Measurements from ENCODE around the gene TATDN3.
"Not testable (repeated sequence)": the region's sequence is repeated elsewhere in the genome, so short reads cannot be mapped to it uniquely, and the experiment has no call there.

Gene TATDN3

DNA sequence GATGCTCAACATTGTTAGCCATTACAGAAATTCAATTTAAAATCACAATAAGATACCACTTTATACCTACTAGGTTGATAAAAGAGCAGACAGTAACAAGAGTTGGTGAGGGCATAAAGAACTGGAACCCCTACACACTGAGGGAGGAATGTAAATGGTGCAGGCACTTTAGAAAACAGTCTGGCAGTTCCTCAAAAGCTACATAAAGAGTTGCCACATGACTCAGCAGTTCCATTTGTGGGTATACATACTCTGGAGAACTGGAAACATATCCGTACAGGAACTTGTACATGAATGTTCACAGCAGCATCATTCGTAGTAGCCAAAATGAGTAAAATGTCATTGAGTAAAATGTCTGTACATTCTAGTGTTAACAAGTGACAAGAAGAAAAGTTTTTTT lies 17.1 kb upstream of the TATDN3 start:
- no peak for DNase-seq (ENCODE audit: extremely low read depth in 1 of 2, low read depth in 1 of 2)

DNA sequence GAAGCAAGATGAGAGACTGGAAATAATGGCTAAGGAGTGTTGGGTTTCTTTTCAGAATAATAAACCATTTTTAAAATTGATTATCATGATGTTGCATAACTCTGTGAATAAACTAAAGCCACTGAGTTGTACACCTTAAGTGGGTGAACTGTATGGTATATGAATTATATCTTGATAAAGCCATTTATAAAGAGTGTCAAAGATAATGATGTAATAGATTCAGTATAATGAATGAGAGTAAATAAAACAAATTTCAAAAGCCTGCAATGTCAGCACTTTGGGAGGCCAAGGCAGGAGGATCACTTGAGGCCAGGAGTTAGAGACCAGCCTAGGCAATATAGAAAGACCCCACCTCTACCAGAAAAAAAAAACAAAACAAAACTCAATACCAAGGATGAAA lies 16.5 kb upstream of the TATDN3 start:
- no peak for DNase-seq (ENCODE audit: extremely low read depth in 1 of 2, low read depth in 1 of 2)

DNA sequence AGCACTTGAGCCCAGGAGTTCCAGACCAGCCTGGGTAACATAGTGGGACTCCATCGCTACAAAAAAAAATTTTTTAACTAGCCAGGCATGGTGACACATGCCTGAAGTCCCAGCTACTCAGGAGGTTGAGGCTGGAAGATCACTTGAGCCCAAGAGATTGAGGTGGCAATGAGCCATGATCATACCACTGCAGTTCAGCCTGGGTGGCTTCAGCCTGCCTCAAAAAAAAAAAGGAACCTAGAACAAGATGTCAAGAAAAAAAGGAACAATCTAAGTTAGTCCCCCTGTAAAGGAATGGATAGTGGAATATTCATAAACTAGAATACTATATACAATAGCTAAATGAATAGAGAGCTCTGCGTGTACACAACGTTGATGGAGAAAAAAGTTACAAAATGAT lies 14.5 kb upstream of the TATDN3 start:
- DNase-seq (ENCODE audit: extremely low read depth in 1 of 2, low read depth in 1 of 2): no peak

DNA sequence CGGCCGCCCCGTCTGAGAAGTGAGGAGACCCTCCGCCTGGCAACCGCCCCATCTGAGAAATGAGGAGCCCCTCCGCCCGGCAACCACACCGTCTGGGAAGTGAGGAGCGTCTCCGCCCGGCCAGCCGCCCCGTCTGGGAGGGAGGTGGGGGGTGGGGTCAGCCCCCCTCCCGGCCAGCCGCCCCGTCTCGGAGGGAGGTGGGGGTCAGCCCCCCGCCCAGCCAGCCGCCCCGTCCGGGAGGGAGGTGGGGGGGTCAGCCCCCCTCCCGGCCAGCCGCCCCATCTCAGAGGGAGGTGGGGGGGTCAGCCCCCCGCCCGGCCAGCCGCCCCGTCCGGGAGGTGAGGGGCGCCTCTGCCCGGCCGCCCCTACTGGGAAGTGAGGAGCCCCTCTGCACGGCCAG lies 12.6 kb upstream of the TATDN3 start:
- not testable (repeated sequence) for DNase-seq (ENCODE audit: extremely low read depth in 1 of 2, low read depth in 1 of 2)

- DNase-seq (ENCODE audit: extremely low read depth in 1 of 2, low read depth in 1 of 2): no peak
Observed at GRCh38 chr1:212780759-212781158, 10.9 kb upstream of the TATDN3 start.

- DNase-seq (ENCODE audit: extremely low read depth in 1 of 2, low read depth in 1 of 2): no peak
Observed at GRCh38 chr1:212781225-212781624, 10.5 kb upstream of the TATDN3 start.

DNA sequence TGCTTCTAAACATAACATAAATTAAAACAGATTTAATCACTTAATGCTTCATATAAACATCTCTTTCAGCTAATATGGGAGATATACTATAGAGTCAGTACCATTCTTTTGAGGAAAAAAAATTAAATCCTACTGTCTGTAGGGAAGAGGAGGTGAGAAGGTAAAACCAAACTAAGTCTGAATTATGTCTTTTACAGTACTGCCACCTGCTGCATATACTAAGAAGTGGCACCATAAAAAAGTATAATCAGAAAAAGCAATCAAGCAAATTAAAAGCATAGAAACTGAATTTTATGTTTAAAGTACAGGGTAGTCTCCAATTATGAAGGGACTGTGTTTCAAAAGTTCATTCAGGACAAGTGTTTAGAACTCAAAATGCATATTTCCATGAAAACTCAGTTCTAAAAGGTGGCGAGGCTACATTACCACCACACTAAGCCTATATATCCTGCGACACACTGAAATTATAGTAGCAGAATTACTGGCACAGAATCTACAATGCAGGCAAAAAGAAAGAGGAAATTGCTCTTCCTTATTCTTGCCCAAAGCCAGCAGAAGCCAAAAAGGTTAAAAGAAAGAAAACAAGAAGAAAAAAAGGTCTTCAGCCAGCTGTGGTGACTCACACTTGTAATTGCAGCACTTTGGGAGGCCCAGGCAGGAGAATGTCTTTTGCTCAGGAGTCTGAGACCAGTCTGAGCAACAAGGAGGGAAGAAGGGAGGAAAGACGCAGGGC lies 9.1 kb upstream of the TATDN3 start:
- no peak for DNase-seq (ENCODE audit: extremely low read depth in 1 of 2, low read depth in 1 of 2)

DNA sequence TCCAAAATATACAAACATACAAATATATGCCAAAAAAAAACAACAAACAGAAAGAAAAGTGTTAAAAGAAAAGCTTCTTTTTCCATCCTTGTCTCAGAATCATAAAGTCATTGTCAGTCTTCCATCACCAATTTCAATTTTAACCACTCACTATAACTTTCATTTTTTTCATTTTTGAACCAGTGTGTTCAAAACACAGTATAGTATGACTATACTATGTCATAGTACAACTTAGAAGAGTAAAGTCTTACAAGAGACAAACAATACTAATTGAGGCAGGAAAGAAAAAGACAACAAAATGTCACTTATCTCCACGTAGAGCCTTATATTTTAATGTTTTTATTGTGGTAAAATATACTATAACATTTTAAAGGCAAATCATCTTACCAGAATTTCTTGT lies 7.7 kb upstream of the TATDN3 start:
- no peak for DNase-seq (ENCODE audit: extremely low read depth in 1 of 2, low read depth in 1 of 2)

DNA sequence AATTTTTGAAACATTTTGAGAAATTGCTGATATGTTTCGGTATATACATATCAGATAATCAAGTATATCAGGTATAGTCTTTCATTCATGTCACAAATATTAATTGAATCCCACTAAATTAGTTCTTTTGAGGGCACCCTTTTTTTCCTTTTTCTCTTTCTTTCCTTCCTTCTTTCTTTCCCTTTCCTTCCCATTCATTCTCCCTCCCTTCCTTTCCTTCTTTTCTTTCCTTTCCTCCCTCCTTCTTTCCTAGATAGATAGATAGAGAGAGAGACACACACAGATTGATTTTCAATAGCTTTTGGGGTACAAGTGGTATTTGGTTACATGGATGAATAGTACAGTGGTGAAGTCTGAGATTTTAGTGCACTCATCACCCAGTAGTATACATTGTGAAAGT lies 5.8 kb upstream of the TATDN3 start:
- DNase-seq (ENCODE audit: extremely low read depth in 1 of 2, low read depth in 1 of 2): no peak

GRCh38 chr1:212791261-212791675 lies 426 bp upstream of the TATDN3 start:
- DNase-seq (ENCODE audit: extremely low read depth in 1 of 2, low read depth in 1 of 2): no peak

- no peak for DNase-seq (ENCODE audit: extremely low read depth in 1 of 2, low read depth in 1 of 2)
Observed at GRCh38 chr1:212792396-212792908, 758 bp downstream of the TATDN3 start.

- DNase-seq (ENCODE audit: extremely low read depth in 1 of 2, low read depth in 1 of 2): no peak
Observed at GRCh38 chr1:212794561-212795014, 2.9 kb downstream of the TATDN3 start.

DNA sequence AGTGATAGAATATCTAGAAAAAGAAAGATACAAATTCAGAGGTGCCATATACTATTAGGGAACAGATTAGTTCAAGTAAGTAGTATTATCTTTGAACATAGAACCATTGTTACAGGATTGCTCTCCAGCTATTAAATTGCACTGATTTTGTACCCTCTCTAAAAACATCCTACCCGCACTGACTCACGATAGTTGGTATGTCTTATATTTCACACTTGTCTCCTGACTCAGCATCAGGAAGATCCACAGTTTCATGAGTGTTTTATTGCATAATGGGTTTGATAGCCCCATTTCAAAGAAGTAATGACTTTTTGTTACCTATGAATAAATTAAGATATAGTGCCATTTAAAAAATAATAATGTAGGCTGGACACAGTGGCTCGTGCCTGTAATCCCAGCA lies 6.0 kb downstream of the TATDN3 start:
- DNase-seq (ENCODE audit: extremely low read depth in 1 of 2, low read depth in 1 of 2): no peak

GRCh38 chr1:212805767-212806166 lies 14.1 kb downstream of the TATDN3 start:
- no peak for DNase-seq (ENCODE audit: extremely low read depth in 1 of 2, low read depth in 1 of 2)

DNA sequence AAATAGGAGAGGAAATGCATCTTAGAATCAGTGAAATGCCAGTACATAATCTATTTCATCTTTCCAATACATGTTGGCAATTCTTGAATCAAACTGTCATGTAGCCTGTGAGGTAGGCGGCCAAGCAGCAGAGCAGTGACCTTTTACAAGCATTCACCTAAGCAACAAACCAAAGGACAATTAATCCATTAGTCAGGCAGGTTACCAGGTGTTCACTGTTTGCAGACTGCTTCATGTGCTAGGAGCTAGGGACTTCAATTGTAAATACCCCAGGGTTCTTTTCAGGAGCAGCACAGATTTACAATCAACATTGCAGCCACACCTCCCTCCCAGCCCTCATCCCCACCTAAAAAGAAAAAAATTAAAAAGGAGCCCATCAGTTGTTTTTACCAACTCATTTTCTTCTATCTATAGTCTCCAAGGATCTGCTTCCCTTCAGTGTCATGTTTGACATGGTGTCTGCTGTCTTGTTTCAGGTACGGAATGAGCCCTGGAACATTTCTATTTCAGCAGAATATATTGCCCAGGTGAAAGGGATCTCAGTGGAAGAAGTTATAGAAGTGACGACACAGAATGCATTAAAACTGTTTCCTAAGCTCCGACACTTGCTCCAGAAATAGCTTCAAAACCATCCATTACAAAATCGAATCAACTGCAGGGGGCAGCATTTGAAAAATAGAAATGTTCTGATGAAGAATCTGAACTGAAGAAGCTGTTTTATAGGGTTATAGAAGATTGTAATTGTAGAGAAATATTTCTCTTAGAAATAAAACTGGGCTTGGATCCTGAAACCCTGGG lies 23.0 kb downstream of the TATDN3 start:
- DNase-seq (ENCODE audit: extremely low read depth in 1 of 2, low read depth in 1 of 2): no peak

GRCh38 chr1:212816567-212817278 lies 25.0 kb downstream of the TATDN3 start:
- DNase-seq (ENCODE audit: extremely low read depth in 1 of 2, low read depth in 1 of 2): no peak

GRCh38 chr1:212819726-212820125 lies 28.0 kb downstream of the TATDN3 start:
- DNase-seq (ENCODE audit: extremely low read depth in 1 of 2, low read depth in 1 of 2): no peak

DNA sequence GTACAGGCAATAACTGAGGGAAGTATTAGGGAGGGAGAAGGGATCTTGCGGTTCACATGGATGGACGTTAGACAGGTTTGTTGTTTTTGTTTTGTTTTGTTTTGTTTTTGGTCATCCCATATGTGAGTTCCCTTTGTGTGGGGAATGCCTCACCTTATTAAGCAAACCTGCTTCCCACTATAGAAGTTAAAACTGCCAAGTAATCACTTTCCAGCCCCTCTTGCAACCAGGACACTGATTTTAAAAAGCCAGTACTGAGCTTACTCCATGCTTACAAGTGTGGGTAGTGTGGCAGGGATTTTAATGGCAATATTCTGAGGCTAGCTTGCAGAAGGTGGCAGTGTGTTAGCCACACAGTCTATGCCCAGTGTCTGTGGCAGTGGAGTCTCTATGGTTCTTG lies 29.3 kb downstream of the TATDN3 start:
- DNase-seq (ENCODE audit: extremely low read depth in 1 of 2, low read depth in 1 of 2): no peak

DNA sequence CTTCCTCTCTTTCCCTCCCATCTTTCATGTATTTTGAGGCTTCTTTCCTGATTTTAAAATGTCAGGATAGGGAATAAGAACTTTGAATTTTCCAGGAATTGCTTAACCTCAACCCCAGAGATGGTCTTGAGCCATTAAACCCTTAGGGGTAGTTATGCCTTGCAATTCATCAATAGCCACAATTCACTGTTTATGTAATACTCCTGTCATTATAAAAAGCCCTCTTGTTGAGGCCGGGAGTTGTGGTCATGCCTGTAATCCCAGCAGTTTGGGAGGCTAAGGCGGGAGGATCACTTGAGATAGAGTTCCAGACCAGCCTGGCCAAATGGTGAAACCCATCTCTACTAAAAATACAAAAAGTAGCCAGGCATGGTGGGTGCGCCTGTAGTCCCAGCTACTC lies 31.3 kb downstream of the TATDN3 start:
- no peak for DNase-seq (ENCODE audit: extremely low read depth in 1 of 2, low read depth in 1 of 2)

- no peak for DNase-seq (ENCODE audit: extremely low read depth in 1 of 2, low read depth in 1 of 2)
Observed at GRCh38 chr1:212824201-212824600, 32.5 kb downstream of the TATDN3 start.

DNA sequence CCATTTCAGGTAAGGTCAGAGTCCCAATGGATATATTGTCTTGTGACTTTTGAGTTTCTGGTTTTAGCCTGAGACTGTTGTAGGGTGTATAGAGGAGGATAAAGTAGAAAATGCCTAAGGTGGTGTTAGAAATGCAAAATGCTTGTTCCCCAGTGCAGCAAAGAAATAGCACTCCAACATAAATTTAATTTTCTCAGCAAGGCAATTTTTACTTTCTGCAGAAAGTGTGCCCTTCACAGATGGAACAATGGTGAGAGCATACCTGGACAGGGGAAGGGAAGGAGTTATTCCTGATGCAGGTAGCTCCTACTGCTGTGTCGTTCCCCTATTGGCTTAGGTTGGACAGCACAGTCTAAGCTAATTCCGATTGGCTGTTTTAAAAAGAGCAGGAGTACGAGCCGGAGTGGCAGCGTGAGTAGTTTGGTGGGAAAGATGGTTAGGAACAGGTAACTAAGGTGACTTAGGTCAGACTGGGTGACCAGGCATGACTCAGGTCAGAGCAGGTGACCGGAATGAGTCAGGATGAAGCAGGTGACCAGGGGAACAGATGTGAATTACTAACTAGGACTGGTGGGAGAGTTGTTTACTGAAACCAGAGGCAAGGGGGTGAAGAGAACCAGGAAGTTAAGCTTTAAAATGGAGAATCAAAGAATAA lies 34.2 kb downstream of the TATDN3 start:
- DNase-seq (ENCODE audit: extremely low read depth in 1 of 2, low read depth in 1 of 2): no peak
